ENCODE data around the gene PRKRIP1.
"Not testable (repeated sequence)": the region's sequence is repeated elsewhere in the genome, so short reads cannot be mapped to it uniquely, and the experiment has no call there.

PRKRIP1 gene

GRCh38 chr7:102390697-102391484, 5.3 kb upstream of the PRKRIP1 start:
- CTCF ChIA-PET: interaction anchor here (0.7 to 7.9 kb wide), 9 partner anchors 9 to 149 kb away, joined by 3 to 78 read pairs (median 3); no protein-coding TSS in a partner anchor
- peaks cover 6% of the 10 kb centered on the region for H3K4me1 Mint-ChIP-seq
- H3K4me3 Mint-ChIP-seq: no peak overlapping the region
- H3K27me3 Mint-ChIP-seq: no peaks in the 10 kb centered on the region
- DNase-seq: peak; percentile 79
- H3K36me3 Mint-ChIP-seq: peaks cover 3% of the 10 kb centered on the region
- no peak overlapping the region for H3K27ac Mint-ChIP-seq
- no peaks in the 10 kb centered on the region for H3K9me3 Mint-ChIP-seq

GRCh38 chr7:102392330-102392729, 3.8 kb upstream of the PRKRIP1 start:
- no peak overlapping the region for H3K27ac Mint-ChIP-seq
- no peak for DNase-seq
- H3K4me1 Mint-ChIP-seq: peaks cover 18% of the 10 kb centered on the region
- H3K4me3 Mint-ChIP-seq: no peak overlapping the region
- no peaks in the 10 kb centered on the region for H3K27me3 Mint-ChIP-seq
- peaks cover 6% of the 10 kb centered on the region for H3K36me3 Mint-ChIP-seq
- CTCF ChIA-PET: interaction anchor here (0.8 to 7.9 kb wide), 3 partner anchors 111 to 852 kb away, joined by 3 to 78 read pairs (median 6); no protein-coding TSS in a partner anchor
- H3K9me3 Mint-ChIP-seq: no peaks in the 10 kb centered on the region

DNA sequence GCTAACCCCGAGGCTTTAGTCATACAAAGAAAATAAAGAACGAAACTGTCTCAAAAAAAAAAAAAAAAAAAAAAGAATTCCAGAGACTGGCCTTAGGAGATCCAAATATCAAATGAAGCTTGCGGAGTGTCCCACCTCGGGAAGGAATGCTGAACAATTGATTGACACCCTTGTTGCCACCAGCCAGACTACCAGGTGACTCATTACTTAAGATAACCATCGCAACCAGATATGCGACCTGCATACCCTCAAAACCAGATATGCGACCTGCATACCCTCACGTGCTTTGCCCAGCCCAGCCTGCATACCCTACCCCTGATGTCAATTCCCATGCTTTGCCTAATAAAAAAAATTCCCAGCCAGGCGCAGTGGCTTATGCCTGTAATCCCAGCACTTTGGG, 2.7 kb upstream of the PRKRIP1 start:
- Mint-ChIP-seq H3K4me3 (no peak overlapping the region), H3K27me3 (no peaks in the 10 kb centered on the region), H3K36me3 (peaks cover 6% of the 10 kb centered on the region), H3K27ac (no peak overlapping the region), H3K9me3 (no peaks in the 10 kb centered on the region), H3K4me1 (peaks cover 24% of the 10 kb centered on the region)
- no peak for DNase-seq
- CTCF ChIA-PET: interaction anchor here (0.9 to 7.9 kb wide), 4 partner anchors 11 to 120 kb away, joined by 3 to 78 read pairs (median 4); no protein-coding TSS in a partner anchor

DNA sequence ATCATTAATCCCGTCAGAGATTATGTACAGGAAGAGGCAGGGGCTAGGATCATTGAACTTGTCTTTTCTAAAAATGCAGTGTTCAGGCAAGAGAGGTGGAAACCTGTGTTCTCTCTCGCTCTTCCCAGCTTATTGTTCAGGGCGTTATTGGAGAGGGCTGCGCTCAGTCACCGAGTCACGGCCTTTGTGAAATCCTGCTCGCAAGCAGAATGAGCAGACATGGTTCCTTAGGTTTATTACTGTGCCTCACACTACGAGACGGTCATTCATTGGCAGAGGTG, 631 bp upstream of the PRKRIP1 start:
- Mint-ChIP-seq H3K36me3 (peaks cover 15% of the 10 kb centered on the region), H3K9me3 (no peaks in the 10 kb centered on the region), H3K4me1 (peaks cover 26% of the 10 kb centered on the region), H3K4me3 (peak overlapping the region; percentile 92), H3K27me3 (no peaks in the 10 kb centered on the region), H3K27ac (peak overlapping the region; percentile 86)
- DNase-seq: no peak
- CTCF ChIA-PET: interaction anchor here (1.5 kb wide), 1 partner anchor 9 kb away, joined by 6 read pairs; no protein-coding TSS in a partner anchor

GRCh38 chr7:102396710-102397019, 502 bp downstream of the PRKRIP1 start:
- Mint-ChIP-seq H3K27ac (peak overlapping the region; percentile 86), H3K4me1 (peaks cover 26% of the 10 kb centered on the region), H3K36me3 (peaks cover 20% of the 10 kb centered on the region), H3K27me3 (no peaks in the 10 kb centered on the region), H3K9me3 (no peaks in the 10 kb centered on the region), H3K4me3 (peak overlapping the region; percentile 92)
- CTCF ChIA-PET: interaction anchor here (1.0 to 2.1 kb wide), 5 partner anchors 8 to 71 kb away, joined by 3 to 6 read pairs (median 5); no protein-coding TSS in a partner anchor
- DNase-seq: no peak

GRCh38 chr7:102398543-102398942, 2.4 kb downstream of the PRKRIP1 start:
- Mint-ChIP-seq H3K4me3 (no peak overlapping the region), H3K27ac (no peak overlapping the region), H3K27me3 (no peaks in the 10 kb centered on the region), H3K4me1 (peaks cover 26% of the 10 kb centered on the region), H3K36me3 (peaks cover 29% of the 10 kb centered on the region), H3K9me3 (no peaks in the 10 kb centered on the region)
- DNase-seq: no peak
- CTCF ChIA-PET: interaction anchor here (2.1 kb wide), 1 partner anchor 14 kb away, joined by 5 read pairs; no protein-coding TSS in a partner anchor

GRCh38 chr7:102400360-102400759, 4.2 kb downstream of the PRKRIP1 start:
- H3K27me3 Mint-ChIP-seq: no peaks in the 10 kb centered on the region
- H3K36me3 Mint-ChIP-seq: peaks cover 40% of the 10 kb centered on the region
- H3K9me3 Mint-ChIP-seq: no peaks in the 10 kb centered on the region
- CTCF ChIA-PET: no interaction called here
- no peak overlapping the region for H3K27ac Mint-ChIP-seq
- peaks cover 31% of the 10 kb centered on the region for H3K4me1 Mint-ChIP-seq
- no peak overlapping the region for H3K4me3 Mint-ChIP-seq
- DNase-seq: no peak

DNA sequence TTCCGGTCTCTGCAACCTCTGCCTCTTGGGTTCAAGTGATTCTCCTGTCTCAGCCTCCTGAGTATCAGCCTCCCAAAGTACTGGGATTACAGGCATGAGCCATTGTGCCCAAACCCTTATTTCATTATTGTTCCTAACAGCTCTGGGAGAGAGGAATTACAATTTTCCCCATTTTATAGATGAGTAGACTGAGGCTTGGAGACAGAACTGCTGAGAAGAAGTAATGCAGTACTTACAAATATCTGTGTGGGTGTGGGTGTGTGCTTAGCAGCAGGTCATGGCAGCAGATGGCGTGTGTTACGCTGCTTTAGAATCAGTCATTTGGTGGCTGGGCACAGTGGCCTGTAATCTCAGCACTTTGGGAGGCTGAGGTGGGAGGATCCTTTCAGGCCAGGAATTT, 7.4 kb downstream of the PRKRIP1 start:
- Mint-ChIP-seq H3K27ac (no peak overlapping the region), H3K4me3 (no peak overlapping the region), H3K9me3 (no peaks in the 10 kb centered on the region), H3K27me3 (no peaks in the 10 kb centered on the region), H3K36me3 (peaks cover 59% of the 10 kb centered on the region), H3K4me1 (peaks cover 7% of the 10 kb centered on the region)
- DNase-seq: no peak
- CTCF ChIA-PET: interaction anchor here (0.5 to 4.0 kb wide), 8 partner anchors 9 to 63 kb away, joined by 3 to 28 read pairs (median 6); no protein-coding TSS in a partner anchor

DNA sequence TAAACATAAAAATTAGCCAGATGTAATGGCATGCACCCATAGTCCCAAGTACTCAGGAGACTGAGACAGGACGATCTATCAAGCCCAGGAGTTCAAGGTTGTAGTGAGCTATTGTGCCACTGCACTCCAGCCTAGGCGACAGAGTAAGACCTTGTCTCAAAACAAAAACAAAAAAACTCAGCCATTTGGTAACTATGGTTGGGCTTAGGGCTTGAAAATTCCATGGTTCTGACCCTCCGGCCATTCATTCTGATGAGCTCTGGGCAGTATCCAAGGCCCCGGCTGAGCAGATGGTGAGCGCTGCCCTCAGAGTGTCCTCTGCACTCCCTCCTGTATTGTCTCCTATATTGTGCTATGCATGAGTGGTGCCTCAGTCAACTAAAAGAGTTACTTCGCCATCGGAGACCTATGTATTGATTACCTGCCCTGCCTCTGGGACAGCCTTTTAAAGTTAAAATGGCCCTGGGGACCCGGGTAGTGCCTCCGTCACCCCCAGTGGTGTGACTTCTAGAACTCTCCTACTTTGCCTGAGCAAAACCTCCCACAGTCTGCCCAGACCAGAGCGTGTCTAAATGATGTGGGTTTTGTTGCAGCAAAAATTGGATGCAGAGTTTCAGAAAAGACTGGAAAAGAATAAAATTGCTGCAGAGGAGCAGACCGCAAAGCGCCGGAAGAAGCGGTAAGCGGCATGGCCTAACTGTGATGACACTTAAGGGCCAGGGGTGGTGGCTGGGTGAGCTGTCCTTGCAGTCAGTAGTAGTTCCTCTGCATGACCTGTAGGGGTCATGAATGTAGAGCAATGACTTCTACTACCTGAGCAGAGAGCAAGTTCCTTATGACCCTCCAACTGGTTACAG, 8.1 kb downstream of the PRKRIP1 start:
- no peak overlapping the region for H3K27ac Mint-ChIP-seq
- peak; percentile 60 for DNase-seq
- peaks cover 59% of the 10 kb centered on the region for H3K36me3 Mint-ChIP-seq
- peaks cover 7% of the 10 kb centered on the region for H3K4me1 Mint-ChIP-seq
- CTCF ChIA-PET: interaction anchor here (0.5 to 4.0 kb wide), 18 partner anchors 8 to 197 kb away, joined by 3 to 28 read pairs (median 4); partner anchors contain the start of gene PRKRIP1
- H3K4me3 Mint-ChIP-seq: no peak overlapping the region
- no peaks in the 10 kb centered on the region for H3K9me3 Mint-ChIP-seq
- H3K27me3 Mint-ChIP-seq: no peaks in the 10 kb centered on the region

DNA sequence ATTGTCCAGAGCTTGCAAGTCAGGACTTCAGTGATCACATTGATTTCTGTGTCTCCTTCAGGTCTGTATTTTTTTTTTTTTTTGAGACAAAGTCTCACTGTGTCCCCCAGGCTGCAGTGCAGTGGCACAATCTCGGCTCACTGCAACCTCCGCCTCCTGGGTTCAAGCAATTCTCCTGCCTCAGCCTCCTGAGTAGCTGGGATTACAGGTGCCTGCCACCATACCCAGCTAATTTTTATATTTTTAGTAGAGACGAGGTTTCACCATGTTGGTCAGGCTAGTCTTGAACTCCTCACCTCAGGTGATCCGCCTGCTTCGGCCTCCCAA, 8.7 kb downstream of the PRKRIP1 start:
- peaks cover 61% of the 10 kb centered on the region for H3K36me3 Mint-ChIP-seq
- H3K27me3 Mint-ChIP-seq, H3K4me3 Mint-ChIP-seq, H3K27ac Mint-ChIP-seq, H3K9me3 Mint-ChIP-seq, H3K4me1 Mint-ChIP-seq, DNase-seq: not testable (repeated sequence)
- CTCF ChIA-PET: interaction anchor here (0.6 to 4.0 kb wide), 16 partner anchors 9 to 197 kb away, joined by 3 to 28 read pairs (median 4); partner anchors contain the start of gene PRKRIP1

DNA sequence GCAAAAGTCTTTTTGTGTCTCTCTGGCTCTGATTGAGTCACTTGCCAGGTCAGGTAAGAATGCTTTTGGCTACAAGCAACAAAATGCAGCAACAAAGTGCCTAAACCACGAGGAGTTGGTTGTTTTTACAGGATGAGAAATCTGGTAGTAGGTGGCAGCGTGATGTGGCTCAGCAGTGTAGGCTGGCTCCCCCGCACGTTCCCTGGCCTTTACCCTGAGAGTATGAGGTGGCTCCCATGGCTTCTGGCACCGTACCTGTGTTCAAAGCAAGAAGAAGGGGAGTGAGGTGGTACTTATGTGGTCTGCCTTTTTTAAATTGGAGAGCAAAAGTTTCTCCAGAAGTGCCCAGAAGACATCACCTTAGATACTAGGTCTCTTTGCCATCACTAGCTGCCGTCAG, 11.7 kb downstream of the PRKRIP1 start:
- H3K27me3 Mint-ChIP-seq: no peaks in the 10 kb centered on the region
- H3K27ac Mint-ChIP-seq: no peak overlapping the region
- H3K9me3 Mint-ChIP-seq: no peaks in the 10 kb centered on the region
- no peak for DNase-seq
- peaks cover 63% of the 10 kb centered on the region for H3K36me3 Mint-ChIP-seq
- H3K4me1 Mint-ChIP-seq: peaks cover 10% of the 10 kb centered on the region
- no peak overlapping the region for H3K4me3 Mint-ChIP-seq
- CTCF ChIA-PET: interaction anchor here (1.1 to 2.2 kb wide), 2 partner anchors 43 to 63 kb away, joined by 4 to 8 read pairs; no protein-coding TSS in a partner anchor

DNA sequence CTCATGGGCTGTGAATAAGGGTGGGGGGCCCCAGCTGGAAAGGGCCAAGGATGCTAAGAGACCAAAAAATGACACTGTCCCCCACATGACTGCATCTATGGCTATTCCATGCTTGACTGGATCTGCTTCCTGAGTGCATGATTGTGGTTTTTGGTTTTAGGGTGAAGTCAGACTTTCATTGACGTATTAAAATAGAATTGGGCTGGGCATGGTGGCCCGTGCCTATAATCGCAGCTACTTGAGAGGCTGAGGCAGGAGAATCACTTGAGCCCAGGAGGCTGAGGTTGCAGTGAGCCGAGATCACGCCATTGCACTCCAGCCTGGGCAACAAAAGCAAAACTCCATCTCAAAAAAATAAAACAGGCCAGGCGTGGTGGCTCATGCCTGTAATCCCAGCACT, 12.4 kb downstream of the PRKRIP1 start:
- DNase-seq, H3K9me3 Mint-ChIP-seq, H3K27ac Mint-ChIP-seq, H3K27me3 Mint-ChIP-seq, H3K4me3 Mint-ChIP-seq: not testable (repeated sequence)
- Mint-ChIP-seq H3K36me3 (peaks cover 61% of the 10 kb centered on the region), H3K4me1 (peaks cover 15% of the 10 kb centered on the region)
- CTCF ChIA-PET: interaction anchor here (2.2 kb wide), 1 partner anchor 42 kb away, joined by 8 read pairs; no protein-coding TSS in a partner anchor

DNA sequence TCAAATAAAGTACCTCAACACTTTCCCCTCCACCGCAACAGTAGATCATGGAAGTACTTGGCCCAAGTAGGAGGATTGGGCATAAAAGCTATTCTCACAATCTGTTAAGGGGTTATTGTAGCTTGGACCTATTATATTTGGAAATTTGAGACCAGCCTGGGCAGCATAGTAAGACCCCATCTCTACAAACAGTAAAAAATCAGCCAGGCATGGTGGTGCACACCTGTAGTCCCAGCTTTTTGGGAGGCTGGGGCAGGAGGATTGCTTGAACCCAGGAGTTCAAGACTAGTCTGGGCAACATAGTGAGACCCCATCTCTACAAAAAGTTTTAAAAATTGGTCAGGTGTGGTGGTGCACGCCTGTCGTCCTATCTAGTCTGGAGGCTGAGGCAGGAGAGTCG, 13.2 kb downstream of the PRKRIP1 start:
- no peak overlapping the region for H3K4me3 Mint-ChIP-seq

GRCh38 chr7:102410123-102410522, 14.0 kb downstream of the PRKRIP1 start:
- H3K4me1 Mint-ChIP-seq: peaks cover 22% of the 10 kb centered on the region
- CTCF ChIA-PET: interaction anchor here (1.3 to 3.2 kb wide), 3 partner anchors 25 to 56 kb away, joined by 8 to 23 read pairs (median 11); partner anchors contain the start of genes ALKBH4 and LRWD1
- no peaks in the 10 kb centered on the region for H3K27me3 Mint-ChIP-seq
- H3K27ac Mint-ChIP-seq: peak overlapping the region; percentile 73
- H3K9me3 Mint-ChIP-seq: no peaks in the 10 kb centered on the region
- no peak for DNase-seq
- peaks cover 57% of the 10 kb centered on the region for H3K36me3 Mint-ChIP-seq
- H3K4me3 Mint-ChIP-seq: no peak overlapping the region

More for the DNA sequence above, 13.2 kb downstream of the PRKRIP1 start:
- Mint-ChIP-seq H3K27me3 (no peaks in the 10 kb centered on the region), H3K9me3 (no peaks in the 10 kb centered on the region), H3K36me3 (peaks cover 59% of the 10 kb centered on the region), H3K27ac (no peak overlapping the region), H3K4me1 (peaks cover 20% of the 10 kb centered on the region)
- CTCF ChIA-PET: interaction anchor here (2.1 kb wide), 1 partner anchor 57 kb away, joined by 11 read pairs; the partner anchor contains the start of genes ALKBH4 and LRWD1
- no peak for DNase-seq

Measured in activated naive CD4-positive, alpha-beta T cell treated with anti-CD3 and anti-CD28 coated beads, Interleukin-2, amount 10 ng/mL, durations not matched to agents 7 days and 5 days (primary cell).